ELR (cell line): ENCODE data around the gene FMN1.
A peak's percentile ranks its signal among the peaks of the same experiment; 100 is the strongest.

Experiments used
- DNase-seq: peaks from one replicate; pipeline ENCODE4 v3.0.0-alpha.2; 2015; ENCODE audit warnings: low read depth

FMN1 gene

GRCh38 chr15:33016405-33017024 lies 178.0 kb downstream of the FMN1 start:
- DNase-seq = no peak

GRCh38 chr15:33014586-33014985 lies 179.9 kb downstream of the FMN1 start:
- DNase-seq = no peak

DNA sequence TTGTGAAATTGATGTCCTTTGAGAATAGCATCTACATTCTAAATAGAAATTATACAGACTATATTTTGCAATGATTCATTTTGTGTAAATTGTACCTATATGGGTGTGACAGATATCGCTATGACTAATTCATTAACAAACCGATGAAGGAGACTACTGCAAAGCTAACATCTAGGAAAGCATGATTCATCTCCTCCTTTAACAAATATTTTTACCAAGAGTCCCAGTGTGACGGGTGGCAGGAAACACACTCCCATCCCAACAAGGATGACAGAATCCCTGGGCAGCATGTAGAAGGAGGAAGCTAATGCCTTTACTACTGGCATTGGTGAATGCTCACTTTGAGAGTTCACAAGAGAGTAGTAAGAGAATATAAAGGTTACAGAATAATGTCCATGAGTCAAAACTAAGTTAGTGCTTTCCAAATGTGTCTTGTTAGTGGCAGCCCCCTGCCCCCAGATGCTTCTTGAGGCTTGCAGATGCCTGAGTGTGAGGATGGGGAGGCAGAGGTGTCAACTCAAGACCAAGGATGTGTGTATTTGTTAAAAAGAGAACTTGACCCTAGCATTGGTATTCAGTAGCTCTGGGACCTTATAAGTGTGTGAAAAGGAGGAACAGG lies 180.6 kb downstream of the FMN1 start:
- peak; percentile 92 for DNase-seq

DNA sequence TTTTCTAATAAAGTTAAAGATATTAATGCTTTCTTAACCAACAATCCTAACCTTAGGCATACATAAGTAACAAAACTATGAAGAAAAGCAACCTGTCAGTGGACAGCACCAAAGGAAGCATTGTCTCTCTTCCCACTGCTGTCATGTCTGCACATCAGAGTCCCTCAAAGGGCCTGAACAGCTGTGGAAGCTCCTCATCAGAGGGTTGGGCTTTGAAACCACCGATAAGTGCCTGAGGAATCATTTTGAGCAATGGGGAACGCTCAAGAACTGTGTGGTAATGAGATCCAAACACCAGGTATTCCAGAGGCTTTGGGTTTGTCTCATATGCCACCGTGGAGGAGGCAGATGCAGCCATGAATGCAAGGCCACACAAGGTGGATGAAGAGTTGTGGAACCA lies 182.5 kb downstream of the FMN1 start:
- DNase-seq = no peak

DNA sequence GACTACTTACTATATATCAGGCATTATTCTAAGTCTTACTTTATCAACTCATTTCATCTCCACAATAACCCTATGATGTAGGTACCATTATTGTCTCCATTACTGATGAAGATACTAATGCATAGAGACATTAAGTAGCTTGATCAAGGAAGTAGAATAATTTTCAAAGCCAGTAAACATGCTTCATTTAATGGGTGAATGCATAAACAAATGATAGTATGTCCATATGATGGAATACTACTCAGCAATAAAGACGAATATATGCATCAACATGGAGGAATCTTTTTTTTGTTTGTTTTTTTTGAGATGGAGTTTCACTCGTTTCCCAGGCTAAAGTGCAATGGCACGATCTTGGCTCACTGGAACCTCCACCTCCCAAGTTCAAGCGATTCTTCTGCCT lies 184.9 kb downstream of the FMN1 start:
- no peak for DNase-seq

GRCh38 chr15:33009026-33009425 lies 185.5 kb downstream of the FMN1 start:
- DNase-seq = no peak

DNA sequence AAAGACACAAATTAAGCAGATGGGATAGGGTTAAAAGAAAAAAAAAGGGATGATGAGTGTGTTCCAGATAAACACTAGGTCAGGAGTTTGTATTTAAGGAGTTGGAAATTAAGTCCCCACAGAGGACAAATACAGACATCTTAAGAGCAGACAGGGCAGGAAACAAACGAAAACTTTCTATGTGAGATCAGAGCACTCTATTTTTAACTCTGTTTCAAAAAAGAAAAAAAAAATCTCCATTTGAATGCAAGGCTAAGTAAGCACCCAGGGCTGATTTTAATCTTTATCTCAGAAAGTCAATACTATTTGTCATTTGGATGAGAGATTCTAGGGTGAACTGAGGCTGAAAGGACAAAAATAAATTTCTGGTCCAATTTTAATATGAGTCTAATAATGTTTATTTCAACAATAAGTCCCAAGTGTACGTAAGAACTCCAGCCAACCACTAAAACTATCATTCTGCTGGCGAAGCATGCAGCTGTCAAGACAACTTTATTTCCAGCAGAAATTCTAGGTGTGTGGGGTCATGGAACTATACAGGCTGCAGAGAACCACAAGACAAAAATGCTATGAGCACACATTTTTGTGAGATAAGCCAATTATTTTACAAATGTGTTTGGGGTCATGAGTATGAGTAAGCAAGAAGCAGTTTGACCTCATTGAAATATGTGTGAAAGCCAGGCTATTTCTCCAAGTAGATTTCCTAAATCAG lies 186.1 kb downstream of the FMN1 start:
- DNase-seq = peak; percentile 49

GRCh38 chr15:33007303-33007855 lies 187.1 kb downstream of the FMN1 start:
- peak; percentile 41 for DNase-seq

DNA sequence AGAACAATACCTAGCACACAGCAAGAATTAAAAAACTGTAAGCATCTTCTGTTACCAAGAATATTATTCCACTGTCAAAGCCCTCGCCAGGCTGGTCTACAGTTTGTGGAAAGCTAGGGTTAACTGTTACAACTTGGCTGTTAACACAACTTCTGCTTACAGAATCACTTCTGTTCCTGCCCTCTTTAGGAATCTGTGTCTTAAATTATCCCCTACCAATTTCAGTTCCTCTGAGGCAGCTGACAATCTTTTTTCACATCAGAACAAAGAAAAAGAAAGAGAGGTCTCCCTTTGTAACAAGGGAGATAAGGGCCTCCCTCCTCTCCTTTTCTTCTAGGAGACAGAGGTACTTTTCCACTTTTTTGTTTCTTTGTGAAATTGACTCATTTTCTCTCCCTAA lies 188.9 kb downstream of the FMN1 start:
- DNase-seq = no peak

- DNase-seq = no peak
These were observed 192.6 kb downstream of the FMN1 start for GRCh38 chr15:33001926-33002325.

GRCh38 chr15:32998979-32999672 lies 195.4 kb downstream of the FMN1 start:
- DNase-seq = no peak

- no peak for DNase-seq
These were observed 196.3 kb downstream of the FMN1 start for GRCh38 chr15:32998182-32998581.

GRCh38 chr15:32994810-32995424 lies 199.6 kb downstream of the FMN1 start:
- peak; percentile 67 for DNase-seq

DNA sequence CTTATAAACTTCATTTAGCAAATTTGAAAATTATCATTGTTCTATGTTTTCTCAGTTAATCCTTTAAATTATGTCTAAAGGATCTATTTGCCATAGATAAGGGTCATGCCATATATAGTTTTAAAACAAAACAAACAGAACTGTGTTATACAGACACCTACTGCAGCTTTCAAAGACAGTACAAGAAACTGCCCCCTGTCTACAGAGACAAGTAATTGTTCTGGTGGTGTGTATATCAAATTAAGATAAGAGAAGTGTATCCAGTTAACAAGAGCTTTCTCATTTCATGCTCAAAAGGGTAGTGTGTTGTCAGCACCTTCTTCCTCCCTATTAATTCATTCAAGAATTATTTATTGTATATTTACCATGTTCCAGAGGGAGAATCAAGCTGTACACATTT lies 201.2 kb downstream of the FMN1 start:
- DNase-seq = peak; percentile 20

DNA sequence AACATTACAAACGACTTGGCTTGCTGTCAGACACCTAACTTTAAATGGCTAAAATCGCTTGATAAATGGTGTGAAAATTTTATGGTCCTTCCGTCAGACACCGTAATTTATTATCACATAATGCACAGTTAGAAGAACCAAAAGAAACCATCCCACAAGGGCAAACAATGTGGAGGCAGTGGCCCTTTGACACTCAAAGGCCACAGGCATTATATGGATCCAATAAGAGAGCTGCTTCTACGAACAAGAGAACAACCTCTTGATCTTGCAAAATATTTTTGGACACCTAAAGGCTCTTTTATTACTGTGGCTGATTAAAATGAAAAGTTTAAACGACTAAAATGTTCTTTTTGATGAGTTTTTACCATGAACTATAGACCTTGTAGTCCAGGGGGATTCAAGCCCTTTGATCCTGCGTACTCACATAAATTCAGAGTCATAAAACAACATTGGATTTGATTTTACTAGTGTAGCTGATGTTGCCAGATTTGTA lies 202.8 kb downstream of the FMN1 start:
- no peak for DNase-seq

- DNase-seq = no peak
These were observed 204.4 kb downstream of the FMN1 start for GRCh38 chr15:32990071-32990470.

DNA sequence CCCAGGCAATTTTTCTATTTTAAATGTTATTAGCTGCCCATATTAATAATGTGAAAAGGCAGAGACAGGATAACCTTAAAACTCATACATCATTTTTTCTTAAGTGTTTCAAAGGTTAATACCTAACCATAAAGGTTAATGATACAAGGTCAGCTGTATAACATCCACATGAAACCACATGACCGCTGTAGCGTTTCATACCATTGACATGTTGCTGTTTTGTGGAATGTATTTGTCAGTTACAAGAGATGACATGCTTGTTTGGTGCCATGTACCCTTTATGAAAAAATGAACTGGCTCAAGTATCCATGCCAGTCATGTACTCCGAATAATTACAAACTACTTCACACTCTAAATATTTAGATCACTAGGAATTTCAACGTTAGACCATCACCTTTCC lies 207.4 kb downstream of the FMN1 start:
- no peak for DNase-seq

- DNase-seq = no peak
These were observed 208.4 kb downstream of the FMN1 start for GRCh38 chr15:32986147-32986546.

GRCh38 chr15:32983679-32984078 lies 210.8 kb downstream of the FMN1 start:
- no peak for DNase-seq

- peak; percentile 54 for DNase-seq
These were observed 212.5 kb downstream of the FMN1 start for GRCh38 chr15:32982001-32982400.

DNA sequence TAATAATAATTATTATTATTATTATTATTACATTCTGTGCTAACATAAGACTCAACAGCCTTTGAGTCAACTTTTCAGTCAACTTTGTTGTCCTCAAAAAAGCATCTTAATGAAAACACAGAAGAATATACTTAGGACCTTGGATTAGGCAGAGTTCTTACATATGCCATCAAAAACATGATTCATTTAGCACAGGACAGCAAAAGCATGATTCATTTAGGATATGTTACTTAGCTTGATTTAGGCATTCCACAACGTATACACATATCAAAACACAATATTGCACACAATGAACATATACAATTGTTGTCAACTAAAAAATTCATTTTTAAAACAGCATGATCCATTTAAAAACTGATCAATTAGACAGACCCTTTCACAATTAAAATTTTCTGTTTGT lies 213.0 kb downstream of the FMN1 start:
- DNase-seq = peak; percentile 81

- DNase-seq = peak; percentile 96
These were observed 214.8 kb downstream of the FMN1 start for GRCh38 chr15:32979710-32980109.
